ENCODE measurements around the gene STAC3. TPM values are rescaled to one million over a fixed set of nuclear protein-coding genes. Genes with fewer than 3 reads are reported as not detected.

STAC3 gene
- total and polyA plus RNA-seq, 10 of the 15 experiments (the other 5 are each of a cell fraction or from before 2014, with no cell fraction given), result 0.49 to 9.9 (median 3.8) TPM

- in situ Hi-C loops (cut with MboI) (loop anchor here (5.0 kb wide), 1 partner anchor 37 kb away; no protein-coding TSS in a partner anchor), intact Hi-C loops (cut with micrococcal nuclease; ENCODE audit: unreplicated experiment) (no loop called here)
- 0 out of 2 replicates have a peak, but pooled peaks have one; percentile 55 for TF ChIP-seq NBN (IDR thresholded peaks at IDR 0.05)
- TF ChIP-seq HDGF (IDR thresholded peaks at IDR 0.05), result 0 out of 2 replicates have a peak, but pooled peaks have one; percentile 44
- peak; percentile 61; the same call in 1 of the 2 replicates for TF ChIP-seq ZBTB40 (IDR thresholded peaks at IDR 0.05; ENCODE audit: borderline replicate concordance)
- TF ChIP-seq JUNB (IDR thresholded peaks at IDR 0.05), result no peak
- TF ChIP-seq RELB (IDR thresholded peaks at IDR 0.05; ENCODE audit: low read depth), result peak; percentile 42; the same call in 1 of the 2 replicates
- no peak for TF ChIP-seq CUX1 (IDR thresholded peaks at IDR 0.05; ENCODE audit: insufficient replicate concordance, low read depth, low read length)
- TF ChIP-seq NFYB (IDR thresholded peaks at IDR 0.05; ENCODE audit: insufficient read depth, low read depth, low read length), result peak; percentile 70; the same call in 1 of the 2 replicates
- no peak for FAIRE-seq
- no peak for DNase-seq (ENCODE audit: low read depth, low spot score)
- 90% methylated on average over 7 of the region's 7 CpGs for WGBS (ENCODE audit: insufficient coverage, insufficient replicate concordance, low lambda C conversion rate, missing lambda C conversion rate)
- Histone ChIP-seq H3K4me1 (ENCODE audit: control insufficient read depth, insufficient read depth, low read length) (peaks cover 1% of the 10 kb centered on the region; the same call in 1 of the 2 replicates), H4K20me1 (ENCODE audit: control insufficient read depth, insufficient read depth) (no peaks in the 10 kb centered on the region; the same call in 1 of the 2 replicates), H3K79me2 (ENCODE audit: control insufficient read depth, insufficient read depth, low read length) (no peaks in the 10 kb centered on the region), H3K4me3 (peak overlapping the region; percentile 41; the same call in 1 of the 2 replicates), H3K27ac (ENCODE audit: control insufficient read depth, insufficient read depth) (no peak overlapping the region), H3K27me3 (replicated peaks in 1 of 2; ENCODE audit: control insufficient read depth in 2 of 2, insufficient read depth in 2 of 2, low read length in 1 of 2) (no peaks in the 10 kb centered on the region), H2AFZ (ENCODE audit: control insufficient read depth, low read depth, low read length) (peak overlapping the region; percentile 61), H3K9me3 (replicated peaks; ENCODE audit: control insufficient read depth, insufficient read depth, low read length) (no peaks in the 10 kb centered on the region), H3K36me3 (ENCODE audit: control insufficient read depth in 2 of 2, insufficient read depth in 2 of 2, low read length in 1 of 2) (no peaks in the 10 kb centered on the region), H3K4me2 (ENCODE audit: control insufficient read depth, insufficient read depth) (peak overlapping the region; percentile 49; the same call in 1 of the 2 replicates), H3K9ac (ENCODE audit: control insufficient read depth, insufficient read depth, low read length) (peak overlapping the region; percentile 15; the same call in 1 of the 2 replicates)
- SMC1A ChIA-PET (ENCODE audit: uncharacterized antibody, unreplicated experiment), result interaction anchor here (0.9 to 2.2 kb wide), 5 partner anchors 16 to 207 kb away, joined by 3 to 9 read pairs (median 4); partner anchors contain the start of gene SHMT2
- POLR2A ChIA-PET, result interaction anchor here (0.5 to 1.4 kb wide), 8 partner anchors 12 to 800 kb away, joined by 3 to 9 read pairs (median 4); partner anchors contain the start of gene SHMT2
- no TSS peak for BruUV-seq (replicated peaks)
- CTCF ChIA-PET, result interaction anchor here (0.6 to 4.1 kb wide), 12 partner anchors 9 to 482 kb away, joined by 3 to 30 read pairs (median 6); partner anchors contain the start of gene INHBE
- peak; percentile 95 for ATAC-seq
- RAD21 ChIA-PET (ENCODE audit: unreplicated experiment), result interaction anchor here (0.8 to 14.4 kb wide), 7 partner anchors 29 to 211 kb away, joined by 3 to 85 read pairs (median 4); partner anchors contain the start of genes GLI1 and INHBE
These were observed 1.8 kb downstream of the STAC3 start for GRCh38 chr12:57248934-57249742.

All from GM12878 (cell line).